K562 (cell line): ENCODE results near the gene CDCP1. TPM values are rescaled to one million over a fixed set of nuclear protein-coding genes. Genes with fewer than 3 reads are reported as not detected.

ENCODE experiments used
- CC2D1A ChIP-seq: fragments of 450-650 bp; IDR thresholded peaks from 2 replicates; pipeline ENCODE4 v1.6.1; 2017; ENCODE audit warnings: mild to moderate bottlenecking
- DACH1 ChIP-seq: fragments of 450-650 bp; IDR thresholded peaks from 2 replicates; pipeline ENCODE4 v1.6.1; 2018; ENCODE audit not compliant: partially characterized antibody
- DMBX1 ChIP-seq: fragments of 250-450 bp; sonication (Bioruptor Pico); IDR thresholded peaks from 2 replicates; pipeline ENCODE4 v1.8.0; 2022; ENCODE audit warnings: inconsistent platforms, mild to moderate bottlenecking, moderate library complexity, borderline replicate concordance
- E2F8 ChIP-seq: fragments of 450-650 bp; IDR thresholded peaks from 2 replicates; pipeline ENCODE4 v1.7.1; 2018; ENCODE audit warnings: mild to moderate bottlenecking, low read depth; ENCODE audit not compliant: partially characterized antibody
- FOXJ3 ChIP-seq: sonication (generic); formaldehyde crosslinking; IDR thresholded peaks from 2 replicates; pipeline ENCODE4 v1.4.0; 2020; ENCODE audit warnings: mild to moderate bottlenecking, missing genetic modification reagents
- HNRNPUL1 ChIP-seq: fragments of 200-400 bp; formaldehyde crosslinking; IDR thresholded peaks from 2 replicates; pipeline ENCODE4 v1.6.1; 2017; ENCODE audit warnings: low read length
- MTA3 ChIP-seq: fragments of 450-650 bp; formaldehyde crosslinking; IDR thresholded peaks from 2 replicates; pipeline ENCODE4 v1.6.1; 2017; ENCODE audit warnings: mild to moderate bottlenecking, borderline replicate concordance
- NFE2L1 ChIP-seq: fragments of 450-650 bp; IDR thresholded peaks from 2 replicates; pipeline ENCODE4 v1.6.1; 2016; ENCODE audit warnings: missing genetic modification characterization, low read depth, mild to moderate bottlenecking, missing compliant biosample characterization, moderate library complexity, borderline replicate concordance
- NR4A1 ChIP-seq, 2 experiments: fragments of 250-450 bp in 1 of 2; fragments of 450-650 bp in 1 of 2; sonication (Bioruptor Pico) in 1 of 2; IDR thresholded peaks; 2 replicates each; pipeline versions ENCODE4 v1.4.0 to v1.6.1; 2016 to 2020; ENCODE audit warnings: mild to moderate bottlenecking in 2 of 2, missing compliant biosample characterization in 1 of 2, missing genetic modification characterization in 1 of 2, moderate library complexity in 1 of 2
- POLR2B ChIP-seq: fragments of 450-650 bp; IDR thresholded peaks from 2 replicates; pipeline ENCODE4 v1.6.1; 2018; ENCODE audit warnings: low read depth; ENCODE audit not compliant: partially characterized antibody
- RFX7 ChIP-seq: fragments of 250-450 bp; sonication (Bioruptor Pico); IDR thresholded peaks from 2 replicates; pipeline ENCODE4 v1.5.1; 2021; ENCODE audit warnings: mild to moderate bottlenecking
- SRF ChIP-seq, 2 experiments: fragments of 250-450, 450-650 bp in 1 of 2; sonication (Bioruptor Pico) in 1 of 2; sonication (generic) in 1 of 2; formaldehyde crosslinking; IDR thresholded peaks; 2 replicates each; pipeline versions ENCODE4 v1.5.0 to v1.5.1; 2020 to 2022; ENCODE audit warnings: mild to moderate bottlenecking in 1 of 2, missing genetic modification reagents in 1 of 2
- TOE1 ChIP-seq, 2 experiments: fragments of 450-650 bp in 1 of 2; sonication (generic) in 1 of 2; formaldehyde crosslinking in 1 of 2; IDR thresholded peaks; 2 replicates each; pipeline versions ENCODE4 v1.7.1 to v1.8.0; 2016 to 2022; ENCODE audit warnings: borderline replicate concordance in 2 of 2, mild to moderate bottlenecking in 2 of 2, antibody characterized with exemption in 1 of 2, inconsistent platforms in 1 of 2, low read depth in 1 of 2, missing genetic modification reagents in 1 of 2, moderate library complexity in 1 of 2
- ZNF717 ChIP-seq: fragments of 250-450 bp; sonication (Bioruptor Pico); IDR thresholded peaks from 2 replicates; pipeline ENCODE4 v1.5.0; 2021
- polyA plus RNA-seq, 8 experiments: library from polyadenylated mRNA; depleted of rRNA in 4 of 8; stranded (reverse) in 5 of 8; unstranded in 3 of 8; fragments of >200 nt; fragmentation: Nextera tagmentation in 2 of 8; fragmentation: Illumina TruSeq in 1 of 8; extraction: Ambion mirVana in 2 of 8; extraction: Trizol in 1 of 8; gene quantifications; 2 replicates each; pipeline versions ENCODE4 v1.2.1 to v1.2.3, GENCODE V29; 2011 to 2014; ENCODE audit warnings: inconsistent platforms in 1 of 8, missing spikeins in 1 of 8
- total RNA-seq, 7 experiments: library from RNA; depleted of rRNA in 6 of 7; stranded (reverse); fragments of >200 nt in 6 of 7; fragmentation: Illumina TruSeq in 2 of 7; extraction: Trizol in 2 of 7; gene quantifications; 2 replicates each; pipeline versions ENCODE4 v1.2.1 to v1.2.3, GENCODE V29; 2011 to 2021; ENCODE audit warnings: low replicate concordance in 1 of 7
- TF ChIP-seq, protein P1 (sequence below): fragments of 250-450 bp; sonication (Bioruptor Pico); IDR thresholded peaks from 2 replicates; pipeline ENCODE4 v1.9.0; 2021; ENCODE audit warnings: mild to moderate bottlenecking, inconsistent platforms

Gene CDCP1
- total and polyA plus RNA-seq, 9 of the 15 experiments (the other 6 are each of a cell fraction or from before 2014, with no cell fraction given): 3.9 to 16.4 (median 5.2) TPM

DNA sequence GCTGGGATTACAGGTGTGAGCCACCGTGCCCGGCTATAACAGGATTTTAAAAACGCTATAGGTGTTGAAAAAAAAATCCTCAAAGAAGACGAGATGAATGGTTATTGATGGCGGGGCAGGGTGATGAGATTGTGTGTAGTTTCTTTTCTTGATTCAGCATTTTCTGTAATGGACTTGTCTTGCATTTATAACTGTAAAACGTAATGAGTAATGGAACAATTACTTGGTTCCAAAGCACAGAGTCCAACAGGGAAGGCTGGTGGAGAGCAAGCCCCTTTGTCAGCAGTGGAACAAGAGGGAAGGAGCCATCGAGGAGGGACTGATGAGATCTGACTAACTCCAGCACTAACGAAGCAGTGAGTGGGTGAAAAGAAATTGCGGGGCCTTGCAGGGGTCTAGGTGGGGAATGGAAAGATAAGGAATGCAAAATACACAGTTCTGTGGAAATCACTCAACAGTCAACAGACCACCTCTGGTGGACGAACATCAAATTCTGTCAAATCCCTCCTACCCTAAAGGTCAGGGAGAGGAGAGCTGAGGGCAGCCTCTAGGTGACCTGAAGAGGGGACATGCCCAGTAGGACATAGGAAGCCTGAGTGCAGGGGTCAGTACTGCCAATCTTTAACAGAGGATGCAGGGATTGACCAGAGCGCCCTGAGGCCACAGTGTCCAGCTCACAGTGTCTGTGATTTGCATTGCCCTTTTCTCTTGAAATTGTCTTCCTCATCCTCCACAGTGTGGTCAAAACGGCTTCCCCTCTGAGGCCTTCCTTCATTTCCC, 23.1 kb upstream of the CDCP1 start (continued):
- TF ChIP-seq E2F8 (no peak), NR4A1 (CRISPR knock-in tag; IDR thresholded peaks at IDR 0.05) (0 out of 2 replicates have a peak, but pooled peaks have one; percentile 4), NR4A1 (tag; IDR thresholded peaks at IDR 0.05) (no peak), POLR2B (no peak), MTA3 (0 out of 2 replicates have a peak, but pooled peaks have one; percentile 55), RFX7 (CRISPR knock-in tag) (no peak), DACH1 (no peak), NFE2L1 (tag) (no peak), ZNF717 (CRISPR knock-in tag) (no peak), SRF (CRISPR knock-in tag; IDR thresholded peaks at IDR 0.05) (no peak), HNRNPUL1 (no peak), DMBX1 (CRISPR knock-in tag) (peak; percentile 8; the same call in 1 of the 2 replicates), CC2D1A (no peak), FOXJ3 (no peak), TOE1 (IDR thresholded peaks at IDR 0.05; ENCODE audit: borderline replicate concordance) (no peak), TOE1 (CRISPR knock-in tag; IDR thresholded peaks at IDR 0.05; ENCODE audit: borderline replicate concordance, low read depth) (no peak)
- TF ChIP-seq, protein P1, sequence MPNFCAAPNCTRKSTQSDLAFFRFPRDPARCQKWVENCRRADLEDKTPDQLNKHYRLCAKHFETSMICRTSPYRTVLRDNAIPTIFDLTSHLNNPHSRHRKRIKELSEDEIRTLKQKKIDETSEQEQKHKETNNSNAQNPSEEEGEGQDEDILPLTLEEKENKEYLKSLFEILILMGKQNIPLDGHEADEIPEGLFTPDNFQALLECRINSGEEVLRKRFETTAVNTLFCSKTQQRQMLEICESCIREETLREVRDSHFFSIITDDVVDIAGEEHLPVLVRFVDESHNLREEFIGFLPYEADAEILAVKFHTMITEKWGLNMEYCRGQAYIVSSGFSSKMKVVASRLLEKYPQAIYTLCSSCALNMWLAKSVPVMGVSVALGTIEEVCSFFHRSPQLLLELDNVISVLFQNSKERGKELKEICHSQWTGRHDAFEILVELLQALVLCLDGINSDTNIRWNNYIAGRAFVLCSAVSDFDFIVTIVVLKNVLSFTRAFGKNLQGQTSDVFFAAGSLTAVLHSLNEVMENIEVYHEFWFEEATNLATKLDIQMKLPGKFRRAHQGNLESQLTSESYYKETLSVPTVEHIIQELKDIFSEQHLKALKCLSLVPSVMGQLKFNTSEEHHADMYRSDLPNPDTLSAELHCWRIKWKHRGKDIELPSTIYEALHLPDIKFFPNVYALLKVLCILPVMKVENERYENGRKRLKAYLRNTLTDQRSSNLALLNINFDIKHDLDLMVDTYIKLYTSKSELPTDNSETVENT (CRISPR knock-in tag): no peak
- TF ChIP-seq, all 486 proteins: peak for 28
